Mesenchymal stem cell (in vitro differentiated cells and primary cell): ENCODE measurements around the gene MYH14.

Experiments used
- DNase-seq: peaks from one replicate; pipeline ENCODE4 v3.0.0-alpha.2; 2013
- H2AFZ ChIP-seq: one replicate; pipeline ENCODE4 v1.6.1; 2013; ENCODE audit warnings: low read depth, mild to moderate bottlenecking, control low read depth, inconsistent platforms, low read length, moderate library complexity
- H2AK5ac ChIP-seq: 2 replicates; pipeline ENCODE4 v1.6.1; 2013; ENCODE audit warnings: low read length, moderate library complexity, mild to moderate bottlenecking, inconsistent platforms; ENCODE audit not compliant: severe bottlenecking
- H2BK120ac ChIP-seq: one replicate; pipeline ENCODE4 v1.6.1; 2013; ENCODE audit warnings: low read depth, mild to moderate bottlenecking, inconsistent platforms, low read length, moderate library complexity
- H2BK12ac ChIP-seq, 2 experiments: one replicate each; pipeline ENCODE4 v1.6.1; 2013; ENCODE audit warnings: inconsistent platforms in 2 of 2, low read length in 2 of 2, mild to moderate bottlenecking in 2 of 2, moderate library complexity in 2 of 2, control low read depth in 1 of 2
- H2BK15ac ChIP-seq: one replicate; pipeline ENCODE4 v1.6.1; 2013; ENCODE audit warnings: mild to moderate bottlenecking, low read depth, inconsistent platforms; ENCODE audit not compliant: poor library complexity, severe bottlenecking
- H2BK5ac ChIP-seq: 2 replicates; pipeline ENCODE4 v1.6.1; 2013; ENCODE audit warnings: low read depth, mild to moderate bottlenecking, low read length, control low read depth, inconsistent platforms; ENCODE audit not compliant: poor library complexity, severe bottlenecking
- H3K14ac ChIP-seq, 2 experiments: one replicate each; pipeline ENCODE4 v1.6.1; 2013; ENCODE audit warnings: inconsistent platforms in 2 of 2, low read length in 2 of 2, control low read depth in 1 of 2, mild to moderate bottlenecking in 1 of 2, moderate library complexity in 1 of 2
- H3K18ac ChIP-seq, 2 experiments: one replicate each; pipeline ENCODE4 v1.6.1; 2013; ENCODE audit warnings: inconsistent platforms in 2 of 2, low read length in 2 of 2, control low read depth in 1 of 2, low read depth in 1 of 2, mild to moderate bottlenecking in 1 of 2
- H3K23ac ChIP-seq, 2 experiments: one replicate each; pipeline ENCODE4 v1.6.1; 2013; ENCODE audit warnings: inconsistent platforms in 2 of 2, low read length in 2 of 2, mild to moderate bottlenecking in 2 of 2, moderate library complexity in 2 of 2, control low read depth in 1 of 2
- H3K27ac ChIP-seq: 2 replicates; pipeline ENCODE4 v1.5.1; 2013; ENCODE audit warnings: mild to moderate bottlenecking, moderate library complexity, low read length, control low read depth, inconsistent platforms; ENCODE audit not compliant: poor library complexity, severe bottlenecking
- H3K27me3 ChIP-seq, 2 experiments: 2 replicates each; pipeline versions ENCODE4 v1.6.1 to v1.7.0; 2013; ENCODE audit warnings: low read length in 2 of 2, mild to moderate bottlenecking in 2 of 2, moderate library complexity in 2 of 2, control low read depth in 1 of 2, inconsistent platforms in 1 of 2; ENCODE audit not compliant: control insufficient read depth in 1 of 2, insufficient read depth in 1 of 2
- H3K36me3 ChIP-seq, 2 experiments: 2 replicates each; pipeline versions ENCODE4 v1.6.1 to v1.7.0; 2013; ENCODE audit warnings: low read length in 2 of 2, control low read depth in 1 of 2, inconsistent platforms in 1 of 2, low read depth in 1 of 2, mild to moderate bottlenecking in 1 of 2; ENCODE audit not compliant: insufficient read depth in 2 of 2, control insufficient read depth in 1 of 2
- H3K4ac ChIP-seq, 2 experiments: one replicate each; pipeline ENCODE4 v1.6.1; 2013; ENCODE audit warnings: inconsistent platforms in 2 of 2, low read length in 2 of 2, mild to moderate bottlenecking in 2 of 2, moderate library complexity in 2 of 2, control low read depth in 1 of 2, low read depth in 1 of 2
- H3K4me1 ChIP-seq: 2 replicates; pipeline ENCODE4 v1.6.1; 2013; ENCODE audit warnings: low read depth, low read length, control low read depth; ENCODE audit not compliant: control insufficient read depth, insufficient read depth
- H3K4me2 ChIP-seq: 2 replicates; pipeline ENCODE4 v1.6.1; 2013; ENCODE audit warnings: low read length, mild to moderate bottlenecking, inconsistent platforms; ENCODE audit not compliant: poor library complexity, severe bottlenecking
- H3K4me3 ChIP-seq, 2 experiments: 2 replicates each; pipeline versions ENCODE4 v1.5.1 to v1.7.0; 2013; ENCODE audit warnings: low read length in 2 of 2, mild to moderate bottlenecking in 2 of 2, control low read depth in 1 of 2, low read depth in 1 of 2; ENCODE audit not compliant: insufficient read depth in 1 of 2
- H3K79me1 ChIP-seq: replicated peaks from 2 replicates; pipeline ENCODE4 v1.6.1; 2013; ENCODE audit warnings: mild to moderate bottlenecking, control low read depth, low read length, inconsistent platforms; ENCODE audit not compliant: poor library complexity, severe bottlenecking
- H3K9ac ChIP-seq: 2 replicates; pipeline ENCODE4 v1.7.0; 2013; ENCODE audit warnings: mild to moderate bottlenecking, low read length, moderate library complexity
- H3K9me3 ChIP-seq: 2 replicates; pipeline ENCODE4 v1.7.0; 2013; ENCODE audit warnings: mild to moderate bottlenecking, low read length; ENCODE audit not compliant: control insufficient read depth
- H4K8ac ChIP-seq: one replicate; pipeline ENCODE4 v1.6.1; 2013; ENCODE audit warnings: inconsistent platforms, mild to moderate bottlenecking, low read length, moderate library complexity
- H4K91ac ChIP-seq: one replicate; pipeline ENCODE4 v1.6.1; 2013; ENCODE audit warnings: mild to moderate bottlenecking, low read length, inconsistent platforms
- WGBS: methylation state at CpG from one replicate; pipeline ENCODE4 v1.1.7; 2013; ENCODE audit warnings: mixed read lengths; 5-methylcytosine and 5-hydroxymethylcytosine counted together

The MYH14 gene

GRCh38 chr19:50285833-50286232, 82.4 kb downstream of the MYH14 start:
- H3K4me1 ChIP-seq = no peaks in the 10 kb centered on the region
- no peak overlapping the region for H2BK15ac ChIP-seq
- WGBS = no CpG with 5 or more reads among the region's 2 CpGs
- no peak overlapping the region for H2BK5ac ChIP-seq
- no peak overlapping the region for H3K9ac ChIP-seq
- H3K27me3 ChIP-seq = peaks cover 0 to 4% of the 10 kb centered on the region in 2 experiments
- no peak overlapping the region for H2AK5ac ChIP-seq
- H2BK120ac ChIP-seq = no peak overlapping the region
- H3K23ac ChIP-seq = no peak overlapping the region
- no peak overlapping the region for H2AFZ ChIP-seq
- H3K4me3 ChIP-seq = no peak overlapping the region
- H3K36me3 ChIP-seq = no peaks in the 10 kb centered on the region
- H3K79me1 ChIP-seq = no peaks in the 10 kb centered on the region
- H3K9me3 ChIP-seq = peaks cover 30% of the 10 kb centered on the region
- no peak overlapping the region for H4K91ac ChIP-seq
- H2BK12ac ChIP-seq = no peak overlapping the region
- H3K14ac ChIP-seq = no peak overlapping the region
- H3K4ac ChIP-seq = no peak overlapping the region
- no peak overlapping the region for H3K27ac ChIP-seq
- no peak overlapping the region for H4K8ac ChIP-seq
- H3K4me2 ChIP-seq = no peak overlapping the region
- DNase-seq = no peak
- H3K18ac ChIP-seq = no peak overlapping the region

DNA sequence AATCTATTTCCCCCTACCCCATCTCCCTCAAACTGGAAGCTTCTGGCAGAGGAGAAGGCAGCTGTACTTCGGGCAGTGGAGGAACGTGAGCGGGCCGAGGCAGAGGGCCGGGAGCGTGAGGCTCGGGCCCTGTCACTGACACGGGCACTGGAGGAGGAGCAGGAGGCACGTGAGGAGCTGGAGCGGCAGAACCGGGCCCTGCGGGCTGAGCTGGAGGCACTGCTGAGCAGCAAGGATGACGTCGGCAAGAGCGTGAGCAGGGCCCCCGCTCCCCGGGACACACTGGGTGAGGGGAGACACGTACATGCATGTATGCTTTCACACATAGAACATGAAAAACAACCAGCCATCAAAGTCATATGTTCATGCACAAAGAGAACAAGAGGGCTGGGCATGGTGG, 83.0 kb downstream of the MYH14 start:
- Histone ChIP-seq H3K9me3 (peaks cover 30% of the 10 kb centered on the region), H2BK15ac (no peak overlapping the region), H2BK12ac (no peak overlapping the region), H4K91ac (no peak overlapping the region), H3K18ac (no peak overlapping the region), H4K8ac (no peak overlapping the region), H3K36me3 (no peaks in the 10 kb centered on the region), H3K9ac (no peak overlapping the region), H3K4me1 (no peaks in the 10 kb centered on the region), H3K4me3 (no peak overlapping the region), H2AFZ (no peak overlapping the region), H3K4ac (no peak overlapping the region), H3K27me3 (peaks cover 0 to 4% of the 10 kb centered on the region in 2 experiments), H3K4me2 (no peak overlapping the region), H2BK120ac (no peak overlapping the region), H2BK5ac (no peak overlapping the region), H3K79me1 (no peaks in the 10 kb centered on the region), H3K14ac (no peak overlapping the region), H2AK5ac (no peak overlapping the region), H3K23ac (no peak overlapping the region), H3K27ac (no peak overlapping the region)
- DNase-seq = no peak
- WGBS = 83% methylated on average over 18 of the region's 18 CpGs

GRCh38 chr19:50287331-50287730, 83.9 kb downstream of the MYH14 start:
- Histone ChIP-seq H3K4ac (no peak overlapping the region), H4K8ac (no peak overlapping the region), H3K23ac (no peak overlapping the region), H4K91ac (no peak overlapping the region), H2BK15ac (no peak overlapping the region), H3K27ac (no peak overlapping the region), H2AK5ac (no peak overlapping the region), H3K14ac (no peak overlapping the region), H3K79me1 (no peaks in the 10 kb centered on the region), H2BK5ac (no peak overlapping the region), H2BK12ac (no peak overlapping the region), H3K4me2 (no peak overlapping the region), H3K4me1 (no peaks in the 10 kb centered on the region), H3K4me3 (no peak overlapping the region), H3K18ac (no peak overlapping the region), H2AFZ (no peak overlapping the region), H3K27me3 (peaks cover 0 to 4% of the 10 kb centered on the region in 2 experiments), H3K9me3 (peaks cover 30% of the 10 kb centered on the region), H2BK120ac (no peak overlapping the region), H3K9ac (no peak overlapping the region), H3K36me3 (no peaks in the 10 kb centered on the region)
- 100% methylated on average over 1 of the region's 2 CpGs for WGBS
- DNase-seq = no peak

GRCh38 chr19:50288954-50289353, 85.5 kb downstream of the MYH14 start:
- Histone ChIP-seq H3K18ac (no peak overlapping the region), H3K9ac (no peak overlapping the region), H3K4me3 (no peak overlapping the region), H3K27me3 (peaks cover 0 to 4% of the 10 kb centered on the region in 2 experiments), H3K27ac (no peak overlapping the region), H2AK5ac (no peak overlapping the region), H3K36me3 (no peaks in the 10 kb centered on the region), H3K9me3 (peaks cover 30% of the 10 kb centered on the region), H3K4ac (no peak overlapping the region), H3K4me2 (no peak overlapping the region), H2BK15ac (no peak overlapping the region), H3K23ac (no peak overlapping the region), H2BK5ac (no peak overlapping the region), H2BK120ac (no peak overlapping the region), H3K14ac (no peak overlapping the region), H3K4me1 (no peaks in the 10 kb centered on the region), H4K91ac (no peak overlapping the region), H3K79me1 (no peaks in the 10 kb centered on the region), H2BK12ac (no peak overlapping the region), H2AFZ (no peak overlapping the region), H4K8ac (no peak overlapping the region)
- no peak for DNase-seq
- 80% methylated on average over 5 of the region's 5 CpGs for WGBS
